Spleen (tissue), 11 donors: ENCODE measurements around the gene SLC36A3. TPM values are rescaled to one million over a fixed set of nuclear protein-coding genes. Genes with fewer than 3 reads are reported as not detected.

ENCODE experiments used
- DNase-seq: peaks from one replicate; pipeline ENCODE4 v3.0.0-alpha.2; 2020
- H3K27ac ChIP-seq, 8 donors: fragments of 200-600 bp; sonication (generic) in 7 of 8; 1 replicate in 4 of 8; 2 replicates in 4 of 8; pipeline versions ENCODE4 v1.5.0 to v1.8.0; 2016 to 2021; ENCODE audit warnings: inconsistent platforms in 4 of 8, mild to moderate bottlenecking in 4 of 8, moderate library complexity in 1 of 8
- H3K27me3 ChIP-seq, 7 donors: fragments of 200-600 bp; sonication (generic) in 6 of 7; replicated peaks in 1 of 7; 1 replicate in 4 of 7; 2 replicates in 3 of 7; pipeline versions ENCODE4 v1.5.0 to v1.8.0; 2016 to 2021; ENCODE audit warnings: inconsistent platforms in 3 of 7, mild to moderate bottlenecking in 1 of 7
- H3K36me3 ChIP-seq, 6 donors: fragments of 200-600 bp; sonication (generic) in 5 of 6; 1 replicate in 4 of 6; 2 replicates in 2 of 6; pipeline versions ENCODE4 v1.5.0 to v1.8.0; 2016 to 2021; ENCODE audit warnings: inconsistent platforms in 2 of 6
- H3K4me1 ChIP-seq, 6 donors: fragments of 200-600 bp; sonication (generic) in 5 of 6; 1 replicate in 3 of 6; 2 replicates in 3 of 6; pipeline versions ENCODE4 v1.5.0 to v1.8.0; 2016 to 2021; ENCODE audit warnings: inconsistent platforms in 3 of 6
- H3K4me3 ChIP-seq, 8 donors: fragments of 200-600 bp; sonication (generic) in 7 of 8; 1 replicate in 4 of 8; 2 replicates in 4 of 8; pipeline versions ENCODE4 v1.5.0 to v1.8.0; 2016 to 2021; ENCODE audit warnings: inconsistent platforms in 4 of 8, mild to moderate bottlenecking in 4 of 8, moderate library complexity in 2 of 8
- H3K9me3 ChIP-seq, 8 donors: fragments of 200-600 bp; sonication (generic) in 7 of 8; 1 replicate in 4 of 8; 2 replicates in 4 of 8; pipeline versions ENCODE4 v1.5.0 to v1.8.0; 2016 to 2021; ENCODE audit warnings: inconsistent platforms in 4 of 8
- CTCF ChIP-seq, 11 experiments: fragments of 200-600 bp in 7 of 11; fragments of 450-650 bp in 4 of 11; sonication (generic) in 4 of 11; IDR thresholded peaks in 8 of 11; conservative IDR thresholded peaks in 3 of 11; 1 replicate in 7 of 11; 2 replicates in 4 of 11; pipeline versions ENCODE4 v1.4.0 to v1.8.0; 2016 to 2021; ENCODE audit warnings: antibody characterized with exemption in 11 of 11, inconsistent platforms in 4 of 11, mild to moderate bottlenecking in 1 of 11
- POLR2A ChIP-seq, 3 donors: fragments of 450-650 bp; IDR thresholded peaks; one replicate each; pipeline ENCODE4 v1.5.1; 2017; ENCODE audit warnings: antibody characterized with exemption in 3 of 3, mild to moderate bottlenecking in 1 of 3
- POLR2AphosphoS5 ChIP-seq, 3 donors: sonication (generic); formaldehyde crosslinking; IDR thresholded peaks; one replicate each; pipeline ENCODE4 v1.5.1; 2017; ENCODE audit warnings: antibody characterized with exemption in 3 of 3
- WGBS, 5 donors: extraction: QIAGEN DNeasy Blood & Tissue Kit in 3 of 5; methylation state at CpG; one replicate each; pipeline versions ENCODE4 v1.1.5 to v1.1.7; 2013 to 2018; 5-methylcytosine and 5-hydroxymethylcytosine counted together
- intact Hi-C: fragments of 100-400 bp; cut with DNase I; formaldehyde crosslinking; loops from one replicate; pipeline ENCODE4 v1.15.0; 2023; ENCODE audit warnings: low total_unique reads
- polyA plus RNA-seq, 3 donors: library from polyadenylated mRNA; stranded (reverse); fragments of 200-250 nt; gene quantifications; one replicate each; pipeline ENCODE4 v1.2.1, GENCODE V29; 2013
- total RNA-seq, 7 donors: library from RNA; depleted of rRNA in 3 of 7; stranded (reverse); fragments of >200 nt in 3 of 7; fragmentation: NEBNext Ultra II Directional in 4 of 7; extraction: Animal tissue kit (Norgen Biotek cat#: 25700) in 4 of 7; gene quantifications; one replicate each; pipeline versions ENCODE4 v1.1.0 to v1.2.1, GENCODE V29; 2016 to 2021
- donor health status: healthy with polysubstance abuse.
- donor health status: DM: no; HTN: no; CAD: no; lungs with moderate emphysema.
- donor health status: DM: no; HTN: no; CAD: no.
- donor health status: Bipolar disorder and iron deficiency.
- donor health status: healthy.
- donor health status: DM: no; HTN: no; CAD: no.
- donor health status: DM: yes; HTN: yes; CAD: no.

The SLC36A3 gene
- total and polyA plus RNA-seq, 10 donors, result not detected

DNA sequence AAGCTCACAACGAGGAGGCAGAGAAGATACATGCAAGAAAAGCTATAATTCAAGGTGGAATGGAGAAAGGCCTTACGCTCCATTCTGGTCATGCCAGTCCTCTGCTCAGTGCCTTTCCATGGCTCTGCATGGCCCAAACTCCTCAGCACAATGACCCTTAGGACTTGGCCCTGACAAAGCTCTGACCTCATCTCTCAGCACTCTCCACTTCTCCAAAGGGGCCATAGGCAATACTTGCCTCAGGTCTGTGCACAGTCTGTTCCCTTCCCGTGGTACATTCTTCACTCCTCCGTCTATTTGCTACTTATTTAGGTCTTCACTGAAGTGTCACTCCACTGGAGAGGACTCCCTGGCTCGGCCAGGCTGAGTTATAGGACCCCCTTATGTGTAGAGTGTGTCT, 24.7 kb downstream of the SLC36A3 start:
- no peak overlapping the region for H3K27ac ChIP-seq
- no peaks in the 10 kb centered on the region for H3K36me3 ChIP-seq
- intact Hi-C loops, result no loop called here
- no peak overlapping the region for H3K4me3 ChIP-seq
- TF ChIP-seq POLR2AphosphoS5 (IDR thresholded peaks at IDR 0.05) (no peak), POLR2A (IDR thresholded peaks at IDR 0.05) (no peak), CTCF (IDR thresholded peaks at IDR 0.05 in 8 of 11, conservative IDR thresholded peaks at IDR 0.05 in 3 of 11) (no peak)
- no peak for DNase-seq
- WGBS, 5 donors, result 73 to 87% (median 80%) methylated on average over 5 of the region's 5 CpGs
- H3K27me3 ChIP-seq, result no peaks in the 10 kb centered on the region
- no peaks in the 10 kb centered on the region for H3K9me3 ChIP-seq
- no peaks in the 10 kb centered on the region for H3K4me1 ChIP-seq

DNA sequence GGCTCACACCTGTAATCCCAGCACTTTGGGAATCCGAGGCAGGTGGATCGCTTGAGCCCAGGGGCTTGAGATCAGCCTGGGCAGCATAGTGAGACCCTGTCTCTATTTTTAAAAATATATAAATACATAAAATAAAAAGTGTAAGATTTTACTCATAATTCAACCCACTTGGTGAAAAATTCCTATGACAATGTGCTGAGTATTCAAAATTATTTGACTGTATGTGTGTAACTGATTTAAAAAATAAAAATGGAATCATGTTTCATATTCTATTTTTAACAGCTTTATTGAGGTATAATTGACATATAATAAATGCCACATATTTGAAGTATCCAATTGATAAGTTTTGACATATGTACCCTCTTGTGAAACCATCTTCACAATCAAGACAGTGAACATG, 27.8 kb downstream of the SLC36A3 start:
- Histone ChIP-seq H3K9me3 (no peaks in the 10 kb centered on the region), H3K27ac (no peak overlapping the region), H3K4me1 (peaks cover 0 to 8% (median 0%) of the 10 kb centered on the region in 6 donors), H3K36me3 (peaks cover 0 to 2% (median 0%) of the 10 kb centered on the region in 6 donors), H3K27me3 (no peaks in the 10 kb centered on the region), H3K4me3 (no peak overlapping the region)
- intact Hi-C loops, result no loop called here
- no peak for TF ChIP-seq CTCF (IDR thresholded peaks at IDR 0.05 in 8 of 11, conservative IDR thresholded peaks at IDR 0.05 in 3 of 11)
- TF ChIP-seq POLR2A (IDR thresholded peaks at IDR 0.05), result no peak
- no peak for TF ChIP-seq POLR2AphosphoS5 (IDR thresholded peaks at IDR 0.05)
- DNase-seq, result no peak
- 94 to 100% (median 98%) methylated on average over 2 of the region's 2 CpGs for WGBS, 5 donors

DNA sequence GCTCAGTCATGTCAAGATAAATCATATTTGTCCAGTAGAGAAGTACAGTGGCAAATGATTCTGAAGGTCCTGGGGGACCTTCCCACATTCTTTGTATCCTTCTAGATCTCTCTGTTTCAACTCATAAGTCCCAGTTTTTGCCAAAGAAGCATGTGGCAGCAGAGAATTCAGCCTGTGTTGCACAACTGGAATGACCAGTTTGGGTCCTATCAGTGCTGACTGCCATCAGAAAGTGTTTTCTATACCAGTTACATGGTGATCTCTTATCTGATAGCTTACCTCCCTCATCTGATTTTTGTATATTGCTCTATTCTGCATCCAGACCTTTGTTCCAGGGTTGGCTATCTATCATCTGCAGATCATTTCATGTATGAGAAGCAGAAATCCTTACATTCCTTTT, 28.9 kb downstream of the SLC36A3 start:
- Histone ChIP-seq H3K36me3 (peaks cover 0 to 14% (median 7%) of the 10 kb centered on the region in 6 donors), H3K4me3 (no peak overlapping the region), H3K27me3 (no peaks in the 10 kb centered on the region), H3K27ac (no peak overlapping the region), H3K4me1 (peaks cover 0 to 20% (median 0%) of the 10 kb centered on the region in 6 donors), H3K9me3 (no peaks in the 10 kb centered on the region)
- intact Hi-C loops, result no loop called here
- no peak for TF ChIP-seq POLR2AphosphoS5 (IDR thresholded peaks at IDR 0.05)
- DNase-seq, result no peak

- Histone ChIP-seq H3K9me3 (no peaks in the 10 kb centered on the region), H3K36me3 (peaks cover 0 to 47% (median 40%) of the 10 kb centered on the region in 6 donors), H3K27me3 (no peaks in the 10 kb centered on the region), H3K4me3 (no peak overlapping the region), H3K4me1 (peaks cover 0 to 23% (median 0%) of the 10 kb centered on the region in 6 donors), H3K27ac (no peak overlapping the region)
- TF ChIP-seq POLR2A (IDR thresholded peaks at IDR 0.05) (no peak), POLR2AphosphoS5 (IDR thresholded peaks at IDR 0.05) (no peak), CTCF (IDR thresholded peaks at IDR 0.05 in 8 of 11, conservative IDR thresholded peaks at IDR 0.05 in 3 of 11) (no peak)
- DNase-seq, result no peak
- intact Hi-C loops, result no loop called here
Measured at GRCh38 chr5:151271336-151271735, 32.2 kb downstream of the SLC36A3 start.

DNA sequence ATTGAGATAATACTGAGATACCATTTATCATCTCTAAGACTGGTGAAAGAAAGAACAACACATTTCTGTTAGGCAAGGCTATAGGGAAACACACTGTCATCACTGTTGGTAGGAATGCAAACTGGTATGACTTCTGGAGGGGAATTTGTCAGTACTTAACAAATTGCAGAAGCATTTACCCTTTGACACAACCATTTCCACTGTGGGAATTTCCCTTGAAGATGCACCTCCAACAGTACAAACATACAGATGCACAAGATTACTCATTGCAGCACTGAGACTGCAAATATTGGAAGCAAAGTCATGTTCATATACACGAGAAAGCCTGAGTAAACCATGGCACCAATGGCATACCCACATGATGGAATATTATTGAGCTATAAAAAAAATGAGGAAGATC, 33.0 kb downstream of the SLC36A3 start:
- Histone ChIP-seq H3K4me3 (no peak overlapping the region), H3K9me3 (no peaks in the 10 kb centered on the region), H3K27ac (no peak overlapping the region), H3K27me3 (no peaks in the 10 kb centered on the region), H3K4me1 (peaks cover 0 to 23% (median 0%) of the 10 kb centered on the region in 6 donors), H3K36me3 (peaks cover 0 to 54% (median 46%) of the 10 kb centered on the region in 6 donors)
- TF ChIP-seq POLR2AphosphoS5 (IDR thresholded peaks at IDR 0.05), result no peak
- no peak for TF ChIP-seq POLR2A (IDR thresholded peaks at IDR 0.05)
- TF ChIP-seq CTCF (IDR thresholded peaks at IDR 0.05 in 8 of 11, conservative IDR thresholded peaks at IDR 0.05 in 3 of 11), result no peak
- DNase-seq, result no peak
- intact Hi-C loops, result no loop called here
- 54 to 68% (median 62%) methylated on average over 1 of the region's 1 CpG for WGBS, 5 donors
